Sigmoid colon (tissue), 4 donors: ENCODE results near the gene ANGEL2.

Experiments used
- CTCF ChIP-seq, 4 experiments: fragments of 450-650 bp in 3 of 4; fragments of 200-600 bp in 1 of 4; IDR thresholded peaks; one replicate each; pipeline ENCODE4 v1.5.1; 2016 to 2019; ENCODE audit warnings: antibody characterized with exemption in 4 of 4, mild to moderate bottlenecking in 3 of 4, moderate library complexity in 2 of 4
- EP300 ChIP-seq, 4 donors: sonication (generic); formaldehyde crosslinking; IDR thresholded peaks; one replicate each; pipeline ENCODE4 v1.6.1; 2017; ENCODE audit warnings: antibody characterized with exemption in 4 of 4
- POLR2A ChIP-seq, 2 donors: fragments of 450-650 bp; IDR thresholded peaks; one replicate each; pipeline ENCODE4 v1.6.1; 2016; ENCODE audit warnings: antibody characterized with exemption in 2 of 2, mild to moderate bottlenecking in 2 of 2, moderate library complexity in 2 of 2

- no peak for TF ChIP-seq CTCF (IDR thresholded peaks at IDR 0.05)
- TF ChIP-seq POLR2A (IDR thresholded peaks at IDR 0.05), result no peak
- no peak for TF ChIP-seq EP300 (IDR thresholded peaks at IDR 0.05)
These were observed 42.2 kb downstream of the ANGEL2 start for GRCh38 chr1:212973426-212973825.
